Frontal cortex (tissue), 4 donors: Measurements from ENCODE around the gene TNNC1. TPM values are rescaled to one million over a fixed set of nuclear protein-coding genes. Genes with fewer than 3 reads are reported as not detected.
A peak's percentile ranks its signal among the peaks of the same experiment; 100 is the strongest.

Experiments used
- DNase-seq, 2 donors: peaks; one replicate each; pipeline ENCODE4 v3.0.0; 2012; ENCODE audit warnings: low spot score in 2 of 2
- FAIRE-seq: peaks from 2 replicates; lab custom pipeline; 2012; peaks lifted over from hg19 to GRCh38; lab: Jason Lieb, UNC
- total RNA-seq: library from RNA; depleted of rRNA; stranded (reverse); fragments of >200 nt; gene quantifications from one replicate; pipeline ENCODE4 v1.2.3, GENCODE V29; 2014
- donor health status: control.
- donor health status: control.
- donor health status: control.

Gene TNNC1
- total RNA-seq, 1 donor from 2014 or later, result 0.41 TPM

GRCh38 chr3:52446631-52447511 lies 7.0 kb downstream of the TNNC1 start:
- FAIRE-seq, result no peak
- DNase-seq, result peak; percentile 58 to 76

GRCh38 chr3:52446042-52446441 lies 7.8 kb downstream of the TNNC1 start:
- FAIRE-seq, result no peak

GRCh38 chr3:52444860-52445793 lies 8.7 kb downstream of the TNNC1 start, which contains the start of gene SEMA3G:
Gene SEMA3G, minus strand, starts transcription at chr3:52445103. Its CDS starts 76 bp downstream, at chr3:52445027.
- DNase-seq (peak in 1 of 2 donors; percentile 47), FAIRE-seq (no peak)

More at GRCh38 chr3:52446042-52446441, 7.8 kb downstream of the TNNC1 start:
- DNase-seq, result no peak

- DNase-seq (no peak), FAIRE-seq (no peak)
Observed at GRCh38 chr3:52443791-52444687, 9.8 kb downstream of the TNNC1 start.

GRCh38 chr3:52443268-52443610 lies 10.6 kb downstream of the TNNC1 start:
- FAIRE-seq, result no peak
- no peak for DNase-seq

- no peak for FAIRE-seq
- DNase-seq, result no peak
Observed at GRCh38 chr3:52442409-52443267, 11.2 kb downstream of the TNNC1 start.

- FAIRE-seq, result no peak
Observed at GRCh38 chr3:52441772-52442332, 12.0 kb downstream of the TNNC1 start.

GRCh38 chr3:52441091-52441771 lies 12.6 kb downstream of the TNNC1 start:
- DNase-seq (no peak), FAIRE-seq (no peak)

More at GRCh38 chr3:52441772-52442332, 12.0 kb downstream of the TNNC1 start:
- no peak for DNase-seq

- no peak for FAIRE-seq
Observed at GRCh38 chr3:52440671-52441070, 13.2 kb downstream of the TNNC1 start.

GRCh38 chr3:52440249-52440551 lies 13.6 kb downstream of the TNNC1 start:
- no peak for FAIRE-seq

More at GRCh38 chr3:52440671-52441070, 13.2 kb downstream of the TNNC1 start:
- DNase-seq, result no peak

GRCh38 chr3:52439426-52440248 lies 14.2 kb downstream of the TNNC1 start:
- FAIRE-seq (no peak), DNase-seq (peak in 1 of 2 donors; percentile 6)

More at GRCh38 chr3:52440249-52440551, 13.6 kb downstream of the TNNC1 start:
- DNase-seq, result peak in 1 of 2 donors; percentile 2

GRCh38 chr3:52438579-52439425 lies 15.0 kb downstream of the TNNC1 start:
- DNase-seq (peak in 1 of 2 donors; percentile 10), FAIRE-seq (no peak)

GRCh38 chr3:52438104-52438376 lies 15.8 kb downstream of the TNNC1 start:
- DNase-seq (no peak), FAIRE-seq (no peak)

GRCh38 chr3:52437326-52438103 lies 16.3 kb downstream of the TNNC1 start:
- no peak for FAIRE-seq
- DNase-seq, result no peak

- FAIRE-seq (no peak), DNase-seq (peak in 1 of 2 donors; percentile 5)
Observed at GRCh38 chr3:52436500-52437149, 17.2 kb downstream of the TNNC1 start.
